HG03060 (cell line): ENCODE results near the gene NARS2.
"Not testable (repeated sequence)": the region's sequence is repeated elsewhere in the genome, so short reads cannot be mapped to it uniquely, and the experiment has no call there.

Experiments used
- ATAC-seq: cut with Tn5 transposase; IDR thresholded peaks from one replicate; pipeline ENCODE4 v1.9.1; 2021; ENCODE audit warnings: low read depth, moderate number of reproducible peaks; ENCODE audit not compliant: unreplicated experiment

The NARS2 gene

GRCh38 chr11:78574386-78575381 lies at the start of gene NARS2:
NARS2 (minus strand) TSS chr11:78574864; CDS start chr11:78574488, 376 bp downstream.
- ATAC-seq: peak; percentile 94

GRCh38 chr11:78622666-78623065 lies 48.0 kb upstream of the NARS2 start:
- ATAC-seq: no peak

- no peak for ATAC-seq
Measured at GRCh38 chr11:78620159-78620558, 45.5 kb upstream of the NARS2 start.

- ATAC-seq: no peak
Measured at GRCh38 chr11:78615724-78616123, 41.1 kb upstream of the NARS2 start.

GRCh38 chr11:78613378-78613813 lies 38.7 kb upstream of the NARS2 start:
- no peak for ATAC-seq

GRCh38 chr11:78612721-78613377 lies 38.2 kb upstream of the NARS2 start:
- no peak for ATAC-seq

- ATAC-seq: not testable (repeated sequence)
Measured at GRCh38 chr11:78609321-78609720, 34.7 kb upstream of the NARS2 start.

GRCh38 chr11:78607696-78608095 lies 33.0 kb upstream of the NARS2 start:
- ATAC-seq: no peak

GRCh38 chr11:78606667-78607066 lies 32.0 kb upstream of the NARS2 start:
- ATAC-seq: no peak

- no peak for ATAC-seq
Measured at GRCh38 chr11:78605296-78605695, 30.6 kb upstream of the NARS2 start.

GRCh38 chr11:78603792-78604191 lies 29.1 kb upstream of the NARS2 start:
- ATAC-seq: no peak

- ATAC-seq: not testable (repeated sequence)
Measured at GRCh38 chr11:78602771-78603170, 28.1 kb upstream of the NARS2 start.

GRCh38 chr11:78601066-78601465 lies 26.4 kb upstream of the NARS2 start:
- not testable (repeated sequence) for ATAC-seq

- ATAC-seq: not testable (repeated sequence)
Measured at GRCh38 chr11:78597579-78597978, 22.9 kb upstream of the NARS2 start.

GRCh38 chr11:78595436-78596130 lies 20.9 kb upstream of the NARS2 start:
- no peak for ATAC-seq

GRCh38 chr11:78594814-78595213 lies 20.1 kb upstream of the NARS2 start:
- no peak for ATAC-seq

- no peak for ATAC-seq
Measured at GRCh38 chr11:78588517-78588916, 13.9 kb upstream of the NARS2 start.

GRCh38 chr11:78587446-78587845 lies 12.8 kb upstream of the NARS2 start:
- ATAC-seq: no peak

GRCh38 chr11:78586452-78587046 lies 11.9 kb upstream of the NARS2 start:
- no peak for ATAC-seq

- no peak for ATAC-seq
Measured at GRCh38 chr11:78583889-78584288, 9.2 kb upstream of the NARS2 start.
